ENCODE data around the gene GALNT10.
A peak's percentile ranks its signal among the peaks of the same experiment; 100 is the strongest.

Gene GALNT10

DNA sequence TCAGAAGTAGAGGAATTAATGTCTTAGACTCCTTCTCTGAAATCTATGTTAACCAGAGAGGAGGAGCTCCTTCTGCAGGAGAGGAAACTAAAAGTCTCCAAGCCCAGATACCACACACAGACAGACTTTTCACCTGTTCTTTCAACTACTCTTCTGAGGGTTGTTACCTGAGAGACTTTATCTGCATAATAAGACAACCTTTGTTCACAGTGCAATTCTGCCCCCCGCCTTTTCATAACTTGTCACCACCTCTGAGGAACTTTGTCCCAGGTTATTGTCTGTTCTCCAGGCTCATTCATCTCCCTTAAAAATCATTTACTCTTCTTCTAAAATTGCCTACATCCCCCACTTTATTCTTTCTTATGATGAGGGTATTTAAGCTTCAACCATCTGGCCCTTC, 9.4 kb upstream of the GALNT10 start:
- DNase-seq, result no peak

DNA sequence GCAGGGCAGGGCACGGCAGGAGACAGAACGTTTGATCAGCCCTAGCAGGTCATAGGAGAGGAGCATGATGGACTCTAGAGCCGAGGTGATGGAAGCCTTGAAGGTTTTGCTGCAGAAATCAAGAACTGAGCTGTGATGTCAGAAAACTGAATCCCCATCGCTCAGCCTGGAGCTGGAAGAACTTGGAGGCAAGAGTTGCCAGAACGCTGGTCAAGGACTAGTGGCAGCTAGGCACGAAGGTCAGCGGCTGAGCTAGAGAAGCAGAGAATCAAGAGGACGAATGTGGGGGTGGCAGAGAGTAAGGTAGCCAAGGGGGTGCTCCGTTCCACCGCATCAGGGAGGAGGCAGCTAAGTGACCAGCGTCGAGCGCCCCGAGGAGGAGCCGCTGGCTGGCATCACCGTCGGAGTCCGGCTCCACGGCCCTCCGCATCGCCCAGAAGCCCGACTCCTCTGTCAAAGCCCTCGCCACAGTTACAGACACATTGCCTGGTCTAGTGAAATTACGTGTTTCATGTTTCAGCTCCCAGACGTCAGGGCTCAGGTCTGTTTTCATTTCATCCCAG, 1.2 kb upstream of the GALNT10 start:
- DNase-seq, result no peak

DNA sequence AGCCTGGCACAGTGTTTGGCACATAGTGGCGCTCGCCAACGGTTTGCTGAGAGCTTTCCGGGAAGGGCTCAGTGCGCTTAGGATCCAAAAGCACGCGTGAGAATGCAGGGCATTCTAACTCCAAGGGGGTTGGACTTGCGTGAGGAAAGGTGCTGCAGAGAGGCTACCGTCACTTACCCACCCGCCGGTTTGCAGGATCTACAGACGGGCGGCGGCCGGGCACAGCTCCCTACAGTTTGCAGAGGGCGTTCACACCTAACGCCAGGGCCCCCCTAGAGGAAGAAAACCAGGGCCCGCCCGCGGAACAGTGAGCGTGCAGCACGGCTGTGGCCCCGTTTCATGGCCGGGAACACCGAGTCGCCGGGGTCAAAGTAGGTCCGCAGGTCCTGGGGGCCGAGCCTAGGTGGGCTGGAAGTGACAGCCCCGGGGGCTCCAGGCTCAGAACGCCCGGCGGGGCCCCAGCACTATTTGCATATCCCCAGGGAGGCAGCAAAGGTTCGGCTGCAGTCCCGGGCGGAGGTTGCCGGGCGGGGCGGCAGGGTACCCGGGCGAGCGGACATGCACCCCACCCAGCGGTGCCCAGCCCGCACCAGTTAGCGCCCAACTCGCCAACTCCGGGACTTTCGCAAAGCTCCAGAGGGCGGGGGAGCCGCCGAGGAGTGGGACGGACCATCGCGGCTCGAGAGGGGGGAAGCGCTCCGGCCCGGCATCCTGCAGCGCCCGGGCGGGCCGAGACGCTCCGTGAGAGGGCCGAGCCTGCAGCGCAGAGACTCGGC, 526 bp upstream of the GALNT10 start:
- peak; percentile 68 for DNase-seq

DNA sequence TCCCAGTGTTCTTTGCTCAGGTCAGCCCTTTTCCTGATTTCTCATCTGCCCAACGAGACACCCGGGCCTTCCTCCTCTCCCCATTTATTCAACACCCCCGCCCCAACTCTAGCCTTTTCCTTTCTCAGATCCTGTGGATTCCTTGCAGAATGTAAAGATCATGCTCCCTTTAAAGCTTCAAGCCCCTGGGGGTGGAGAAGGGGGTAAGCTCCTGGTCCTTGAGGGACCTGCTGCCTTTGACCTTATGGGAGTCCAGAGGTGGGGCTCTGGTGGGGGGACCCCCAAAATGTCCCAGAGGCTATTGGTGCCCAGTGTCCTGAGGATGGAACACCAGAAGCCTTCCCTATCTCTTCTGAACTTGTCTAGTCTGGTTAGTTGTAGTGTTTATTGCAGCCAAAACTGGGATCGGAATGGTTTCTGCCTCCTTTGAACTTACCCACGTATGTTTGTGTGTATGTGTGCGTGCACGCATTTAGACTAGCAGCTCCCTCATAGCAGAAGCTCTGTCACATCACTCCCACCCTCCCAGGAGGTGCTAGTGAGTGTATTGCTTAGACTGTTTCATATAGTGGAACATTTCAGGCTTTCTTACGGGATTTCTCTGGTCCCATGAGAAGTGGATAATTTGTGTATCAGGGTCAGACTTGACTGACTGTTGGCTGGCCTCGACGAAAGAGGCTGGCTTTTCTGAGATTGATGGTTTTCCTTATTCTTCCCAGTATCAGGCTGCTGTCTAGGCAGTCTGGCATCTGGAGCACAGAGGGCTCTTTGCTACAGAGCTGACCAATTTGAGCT, 1.1 kb downstream of the GALNT10 start:
- no peak for DNase-seq

DNA sequence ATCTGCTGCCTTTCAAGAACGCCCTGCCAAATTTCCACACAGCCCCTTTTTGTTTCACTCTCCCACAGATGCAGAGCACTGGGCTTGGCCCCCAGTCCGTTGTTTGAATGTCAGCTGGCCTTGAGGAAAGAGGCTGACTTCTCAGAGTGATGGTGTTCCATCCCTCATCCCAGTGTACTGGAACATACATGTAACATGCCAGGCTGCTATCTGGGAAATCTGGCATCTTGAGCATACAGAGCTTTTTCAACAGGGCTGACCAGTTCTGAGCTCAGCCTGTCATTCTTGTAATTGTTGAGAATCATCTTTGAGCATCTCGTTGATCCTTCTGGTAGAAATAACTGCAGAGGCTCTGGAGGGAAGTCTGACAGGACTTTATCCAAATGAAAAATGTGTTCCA, 2.8 kb downstream of the GALNT10 start:
- DNase-seq, result no peak

DNA sequence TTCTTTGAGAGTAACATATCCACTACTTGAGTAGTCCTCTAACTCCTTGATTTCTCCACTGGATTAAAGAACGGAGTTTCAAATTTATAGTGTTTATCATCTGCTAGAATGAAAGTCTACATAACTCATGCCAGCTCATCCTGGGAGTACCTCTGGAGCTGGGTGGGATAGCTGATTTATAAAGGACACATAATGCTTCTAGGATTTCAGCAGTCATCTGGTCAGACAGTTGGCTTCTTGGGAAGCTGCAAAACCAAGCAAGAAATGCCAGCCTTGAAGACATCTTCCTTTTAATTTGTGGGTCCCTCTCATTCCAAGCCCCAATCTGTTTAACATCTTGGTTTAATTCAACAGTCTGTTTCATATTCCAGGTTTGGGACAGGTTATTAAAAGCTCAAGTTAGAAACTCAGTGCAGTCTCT, 3.2 kb downstream of the GALNT10 start:
- no peak for DNase-seq

DNA sequence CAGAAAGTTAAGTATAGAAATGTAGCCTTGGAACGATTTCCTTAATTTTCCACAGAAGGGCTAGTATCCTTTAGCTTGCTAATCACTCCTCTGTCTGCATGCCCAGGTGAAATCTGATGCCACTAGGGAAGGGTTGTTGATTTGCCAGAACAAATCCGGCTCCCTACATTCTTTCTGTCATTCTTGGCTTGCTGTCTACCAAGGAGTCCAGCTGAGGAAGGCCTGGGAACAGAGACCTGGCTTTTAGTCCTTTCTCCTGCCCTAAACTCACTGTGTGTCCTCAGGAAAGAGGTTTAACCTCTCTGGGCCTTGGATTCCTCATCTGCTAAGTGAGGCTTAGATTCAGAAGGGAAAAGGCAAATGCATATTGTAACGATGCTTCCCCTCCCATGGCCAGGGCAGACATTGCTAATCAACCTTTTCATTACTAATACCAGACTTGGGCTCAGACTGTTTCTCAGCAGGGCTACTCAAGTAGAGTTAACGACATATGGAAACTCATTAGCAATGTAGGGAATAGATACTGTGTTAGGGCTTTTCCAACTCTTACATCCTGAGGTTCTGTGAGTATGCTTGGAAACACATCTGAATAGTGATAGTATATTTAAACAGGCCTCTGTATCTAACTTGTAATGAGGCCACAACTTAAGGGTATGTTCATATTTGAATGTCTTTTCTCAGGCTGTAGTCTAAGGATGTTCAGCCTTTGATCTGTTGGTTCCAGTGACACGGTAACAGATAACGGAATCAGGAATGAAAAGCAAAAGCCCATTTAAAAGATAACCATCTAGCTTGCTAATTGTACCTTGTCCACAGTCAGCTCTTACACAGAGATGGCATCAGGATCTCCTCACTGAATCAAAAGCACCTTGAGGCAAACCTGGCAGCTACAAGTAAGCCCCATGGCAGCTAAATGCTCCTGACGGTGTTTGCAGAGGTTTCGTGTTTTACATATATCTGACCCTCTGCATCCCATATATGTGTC, 4.1 kb downstream of the GALNT10 start:
- no peak for DNase-seq

DNA sequence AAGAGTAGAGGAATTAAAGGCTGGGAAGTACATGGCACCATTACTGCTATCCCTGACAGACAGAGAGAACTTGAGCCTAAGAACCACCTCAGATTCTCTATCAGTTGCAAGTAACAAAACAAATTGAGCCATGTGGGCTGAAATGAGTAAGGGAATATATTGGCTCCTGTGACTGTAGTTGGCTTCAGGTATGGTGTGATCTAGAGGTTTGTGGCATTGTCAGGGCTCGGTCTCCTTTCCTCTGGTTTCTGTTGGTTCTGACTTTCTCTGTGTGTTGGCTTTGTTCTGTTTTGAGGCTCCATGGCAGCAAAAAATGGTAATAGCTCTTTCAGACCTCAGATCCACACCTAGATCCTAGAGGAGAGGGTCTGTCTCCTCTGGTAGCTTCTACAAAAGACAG, 5.7 kb downstream of the GALNT10 start:
- no peak for DNase-seq

DNA sequence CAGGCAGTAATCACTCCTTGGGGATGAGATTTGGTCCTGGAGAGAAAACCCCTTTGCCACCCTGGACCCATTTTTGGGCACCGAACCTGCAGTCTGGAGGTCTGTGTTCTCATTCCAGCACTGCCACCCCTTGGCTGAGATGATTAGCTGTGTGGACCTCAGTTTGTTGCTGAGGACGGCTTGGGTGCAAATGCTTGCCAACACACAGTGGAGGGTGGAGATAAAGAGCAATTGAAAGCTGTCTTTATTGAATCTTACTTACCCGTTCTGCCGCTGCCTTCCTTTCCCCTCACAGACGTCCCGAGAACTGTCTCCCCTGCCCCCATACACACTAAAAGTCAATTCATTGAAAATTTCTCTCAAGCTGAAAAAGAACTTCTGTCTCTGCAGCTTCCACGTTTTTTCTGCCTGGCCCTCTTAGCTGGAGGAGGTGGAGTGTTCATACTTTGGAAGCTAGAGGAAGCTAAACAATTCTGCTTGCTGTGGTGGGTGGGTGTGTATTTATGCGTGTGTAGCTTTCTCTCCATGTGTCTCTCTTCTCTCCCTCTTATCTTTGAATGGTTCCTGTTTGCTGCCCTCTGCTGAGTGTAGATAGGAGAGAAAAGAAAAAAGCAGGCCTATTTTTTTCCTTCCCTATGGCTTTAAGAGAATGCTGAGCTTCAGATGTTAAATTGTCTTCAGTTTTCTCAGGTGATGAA, 6.6 kb downstream of the GALNT10 start:
- DNase-seq, result no peak

DNA sequence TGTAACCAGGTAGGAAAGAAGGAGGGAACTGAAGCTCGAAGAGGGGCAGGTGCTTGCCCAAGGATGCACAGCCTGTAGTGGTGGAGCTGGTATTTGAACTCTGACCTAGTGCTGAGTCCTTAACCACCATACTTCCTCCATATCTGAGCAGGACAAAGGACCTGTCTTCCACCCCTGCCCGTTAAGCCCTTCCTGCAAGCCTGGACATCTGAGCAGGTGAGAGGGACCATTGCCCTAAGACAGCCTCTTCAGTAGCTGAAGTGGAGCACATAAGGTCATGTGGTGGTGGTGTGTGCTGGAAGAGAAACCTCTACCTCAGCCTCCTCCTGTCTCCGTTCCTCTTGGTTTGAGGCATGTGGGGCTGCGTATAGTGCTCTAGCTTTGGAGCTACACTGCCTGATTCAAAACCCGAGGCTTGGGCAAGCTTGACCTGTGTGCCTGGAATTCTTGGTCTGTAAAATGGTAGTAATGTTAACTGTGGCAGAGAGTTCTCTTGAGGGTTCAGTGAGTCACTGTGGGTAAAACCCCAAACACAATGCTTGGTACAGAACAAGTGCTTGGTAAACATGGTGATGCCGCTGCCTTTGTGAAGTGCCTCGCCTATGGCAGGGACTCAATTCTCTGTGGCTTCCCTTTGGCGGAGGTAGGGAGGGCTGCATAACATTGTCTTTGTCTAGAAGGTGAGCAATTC, 7.4 kb downstream of the GALNT10 start:
- no peak for DNase-seq

DNA sequence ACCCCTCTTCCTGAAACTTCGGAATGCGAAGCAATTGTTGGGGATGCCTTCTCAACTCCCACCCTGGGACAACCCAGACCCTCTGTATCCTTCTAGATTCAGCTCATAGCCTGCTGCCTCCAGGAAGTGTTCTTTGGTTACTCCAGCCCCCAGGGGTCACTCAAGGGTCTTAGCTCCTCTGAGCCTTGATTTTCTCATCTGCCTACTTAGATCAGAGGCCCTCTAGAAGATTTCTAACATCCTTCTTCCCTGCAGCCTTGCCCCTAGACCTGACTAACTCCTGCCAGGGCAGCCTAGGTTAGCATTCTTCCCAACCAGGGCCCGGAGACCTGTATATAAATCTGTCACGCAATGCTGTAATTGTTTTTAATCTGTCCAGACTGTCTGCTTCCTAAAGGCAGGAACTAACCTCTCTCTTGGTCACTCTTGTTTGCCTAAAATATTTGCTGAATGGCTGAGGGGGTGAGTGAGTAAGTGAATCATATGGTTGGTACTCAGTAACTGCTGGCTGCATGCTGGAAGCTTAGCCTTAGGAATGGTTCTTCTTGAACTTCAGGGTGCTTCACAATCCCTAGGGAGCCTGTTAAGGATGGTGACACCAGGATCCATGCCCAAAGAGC, 8.2 kb downstream of the GALNT10 start:
- no peak for DNase-seq

DNA sequence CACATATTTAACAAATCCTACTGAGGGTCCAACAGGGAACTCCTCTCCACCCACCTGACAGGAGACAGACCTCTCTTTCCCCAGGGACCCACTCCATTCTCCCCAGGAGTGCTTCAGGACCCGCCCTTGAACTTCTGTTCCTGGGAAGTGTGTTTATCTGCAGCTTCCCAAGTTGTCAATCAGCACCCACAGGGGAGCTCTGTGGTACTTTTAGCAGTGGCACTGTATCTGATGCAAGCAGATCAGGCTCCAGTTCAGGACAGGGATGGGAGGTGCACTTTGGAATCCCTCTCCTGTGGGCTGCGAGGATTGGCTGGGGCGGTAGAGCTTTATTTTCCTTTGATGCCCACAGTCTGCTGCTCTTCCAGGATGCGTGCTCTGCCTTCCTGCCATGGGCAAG, 8.7 kb downstream of the GALNT10 start:
- no peak for DNase-seq

DNA sequence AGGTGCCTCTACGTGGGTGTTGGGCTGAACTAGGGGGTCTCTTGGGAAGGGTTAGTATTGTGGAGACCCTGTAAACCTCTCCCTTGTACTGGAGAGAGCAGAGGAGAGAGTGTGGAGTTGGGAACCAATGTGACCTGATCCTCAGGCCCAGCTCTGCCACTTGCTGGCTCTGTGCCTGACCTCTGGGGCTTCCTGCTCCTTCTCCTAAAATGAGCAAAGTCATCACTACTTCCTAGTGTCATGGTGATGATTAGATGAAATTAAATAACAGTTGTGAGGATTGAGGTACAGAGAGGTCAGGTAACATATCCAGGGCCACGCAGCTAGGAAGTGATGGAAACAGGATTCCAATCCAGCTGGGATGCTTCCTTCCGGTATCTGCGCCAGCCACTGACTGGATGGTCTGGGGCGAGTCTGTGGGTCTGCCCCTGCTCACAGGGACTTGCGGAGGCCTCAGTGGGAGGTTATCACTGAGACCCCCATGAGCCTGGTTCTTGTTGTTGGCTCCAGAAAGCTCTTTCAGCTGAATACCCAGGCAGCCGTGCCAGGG, 9.2 kb downstream of the GALNT10 start:
- DNase-seq, result no peak

DNA sequence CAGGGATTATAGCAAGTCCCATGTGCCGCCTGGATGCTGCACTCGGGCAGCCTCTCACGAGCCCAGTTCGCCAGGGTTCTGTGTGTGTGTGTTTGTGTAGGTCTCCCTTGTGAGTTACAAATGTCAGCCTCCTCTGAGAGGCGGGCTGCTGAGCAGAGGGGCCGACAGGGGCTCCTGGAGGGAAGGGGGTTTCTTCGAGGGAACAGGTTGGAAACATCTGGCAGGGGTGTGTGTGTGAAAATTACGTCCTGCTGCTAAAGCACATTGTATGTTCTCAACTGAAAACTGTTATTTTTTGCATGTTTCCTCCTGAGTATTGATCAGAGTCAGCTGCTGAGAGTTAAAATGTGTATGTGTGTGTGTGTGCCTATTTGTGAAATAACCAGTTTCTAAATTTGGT, 9.7 kb downstream of the GALNT10 start:
- no peak for DNase-seq

DNA sequence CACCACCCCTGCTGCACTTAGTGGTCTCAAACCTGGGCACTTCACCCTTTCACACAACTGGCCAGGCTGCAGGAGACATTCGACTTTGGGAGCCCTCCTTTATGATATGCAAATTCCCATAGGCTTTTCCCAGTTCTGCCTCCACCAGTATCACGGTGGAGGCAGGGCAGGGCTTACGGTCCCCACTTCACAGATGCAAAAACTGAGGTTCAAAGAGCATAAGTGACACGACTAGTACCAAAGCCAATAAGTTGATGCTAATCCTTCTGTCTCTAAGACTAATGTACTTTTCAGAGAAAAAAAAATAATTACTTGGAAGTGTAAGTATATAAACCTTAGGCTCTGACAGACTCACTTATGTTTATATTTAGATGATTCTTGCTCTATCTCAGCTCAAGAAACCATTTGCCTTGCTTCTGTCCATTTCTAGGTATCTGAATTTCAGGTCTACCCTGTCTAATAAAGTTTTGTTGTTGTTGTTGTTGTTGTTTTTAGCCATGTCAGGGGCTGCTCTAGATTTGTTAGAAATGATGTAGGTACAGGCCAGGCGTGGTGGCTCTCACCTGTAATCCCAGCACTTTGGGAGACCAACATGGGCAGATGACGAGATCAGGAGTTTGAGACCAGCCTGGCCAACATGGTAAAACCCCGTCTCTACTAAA, 10.7 kb downstream of the GALNT10 start:
- DNase-seq, result no peak

DNA sequence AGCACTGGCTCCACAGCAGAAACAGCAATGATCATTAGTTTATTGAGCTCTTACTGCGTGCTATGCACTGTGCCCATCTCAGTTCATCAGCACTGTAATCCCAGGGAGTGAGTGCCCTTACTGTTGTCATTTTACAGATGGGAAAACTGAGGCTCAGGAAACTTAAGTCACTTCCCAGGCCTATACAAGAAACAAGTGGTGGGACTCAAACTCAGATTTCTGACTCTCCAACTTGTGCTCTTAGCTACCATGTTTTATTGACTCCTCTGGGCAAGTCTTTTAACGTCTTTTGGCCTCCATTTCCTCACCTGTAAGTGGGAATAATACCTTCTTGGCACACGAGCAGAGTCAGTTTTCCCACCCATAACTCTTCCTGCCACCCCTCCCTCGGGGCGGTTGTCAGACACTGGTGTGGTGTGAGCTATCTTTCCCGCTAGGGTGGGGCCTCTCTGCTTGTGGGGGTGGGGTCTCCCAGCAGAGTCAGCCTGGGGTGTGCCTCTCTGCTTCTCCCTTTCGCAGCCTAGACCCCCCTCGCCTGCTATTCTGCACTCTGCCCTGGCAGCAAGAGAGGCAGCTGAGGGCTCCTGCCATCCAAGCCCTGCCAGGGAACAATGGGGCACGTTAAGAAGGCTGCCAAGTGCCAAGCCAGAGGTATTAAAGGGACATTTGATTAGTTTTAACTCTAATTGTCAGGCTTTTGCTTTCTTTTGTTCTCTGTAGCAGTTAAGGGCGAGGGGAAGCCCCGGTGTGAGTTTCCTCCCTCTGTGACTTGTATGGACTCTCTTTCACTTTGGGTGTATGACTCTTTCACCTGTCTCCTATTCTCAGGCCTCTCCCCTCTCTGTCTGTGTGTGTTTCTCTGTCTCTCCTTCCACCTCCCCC, 12.1 kb downstream of the GALNT10 start:
- no peak for DNase-seq

DNA sequence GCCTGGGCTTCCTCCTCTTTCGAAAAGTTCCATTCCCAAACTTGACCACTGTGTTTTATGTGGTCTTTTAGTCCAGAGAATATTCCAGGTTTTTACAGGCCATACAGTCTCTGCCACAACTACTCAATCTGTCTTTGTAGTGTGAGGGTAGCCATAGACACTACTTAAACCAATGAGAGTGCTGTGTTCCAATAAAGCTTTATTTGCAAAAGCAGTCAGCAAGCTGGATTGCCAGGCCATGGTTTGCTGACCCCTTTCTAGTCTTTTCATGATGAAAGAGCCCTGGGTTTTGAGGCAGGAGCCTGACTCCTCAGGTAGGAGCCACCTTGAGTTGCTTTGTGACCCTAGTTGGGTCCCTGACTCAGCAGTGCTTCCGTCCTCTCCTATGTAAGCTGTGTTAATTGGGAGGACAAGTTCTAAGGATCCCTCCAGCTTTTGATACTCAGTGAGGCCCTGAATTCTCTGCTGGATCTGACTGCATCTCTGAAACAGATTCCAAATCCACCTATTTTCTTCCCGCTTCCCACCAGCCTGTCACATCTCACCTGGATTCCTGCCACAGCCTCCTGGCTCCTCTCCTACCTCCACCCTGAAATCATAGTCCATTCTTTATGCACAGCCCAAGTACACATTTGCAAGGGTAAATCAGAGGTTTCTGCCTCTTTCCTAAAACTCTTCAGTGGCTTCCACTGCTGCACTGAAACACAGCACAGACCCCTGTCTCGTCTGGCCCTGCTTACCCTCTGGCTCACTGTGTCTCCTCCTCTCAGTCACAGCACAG, 13.5 kb downstream of the GALNT10 start:
- no peak for DNase-seq

DNA sequence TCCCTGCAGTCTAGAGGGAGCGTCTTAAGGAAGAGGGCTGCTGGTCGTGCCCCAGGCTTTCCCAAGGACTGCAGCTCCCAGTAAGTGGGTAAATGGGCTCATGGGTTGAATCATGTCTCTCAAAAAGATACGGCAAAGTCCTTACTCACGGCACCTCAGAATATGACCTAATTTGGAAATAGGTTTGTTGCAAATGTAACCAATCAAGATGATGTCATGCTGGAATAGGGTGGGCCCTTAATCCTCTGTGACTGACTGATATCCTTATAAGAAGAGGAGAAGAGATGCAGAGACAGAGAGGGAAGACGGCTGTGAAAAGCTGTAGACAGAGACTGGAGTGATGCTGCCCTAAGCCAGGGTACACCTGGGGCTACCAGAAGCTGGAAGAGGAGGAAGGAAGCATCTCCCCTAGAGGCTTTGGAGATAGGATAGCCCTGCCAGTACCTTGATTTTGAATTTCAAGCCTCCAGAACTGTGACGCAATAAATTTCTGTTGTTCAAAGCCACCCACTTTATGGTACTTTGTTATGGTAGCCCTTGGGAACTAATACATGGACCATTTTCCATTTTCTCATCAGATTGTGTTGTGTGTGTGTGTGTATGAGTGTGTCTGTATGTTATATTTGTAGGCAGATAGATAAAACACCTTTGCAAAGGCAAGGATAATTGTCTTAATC, 15.0 kb downstream of the GALNT10 start:
- no peak for DNase-seq

Measured in NCI-H1048 (cell line).